ENCODE measurements around the gene BANF1.
A peak's percentile ranks its signal among the peaks of the same experiment; 100 is the strongest.
"Not testable (repeated sequence)": the region's sequence is repeated elsewhere in the genome, so short reads cannot be mapped to it uniquely, and the experiment has no call there.

The BANF1 gene

DNA sequence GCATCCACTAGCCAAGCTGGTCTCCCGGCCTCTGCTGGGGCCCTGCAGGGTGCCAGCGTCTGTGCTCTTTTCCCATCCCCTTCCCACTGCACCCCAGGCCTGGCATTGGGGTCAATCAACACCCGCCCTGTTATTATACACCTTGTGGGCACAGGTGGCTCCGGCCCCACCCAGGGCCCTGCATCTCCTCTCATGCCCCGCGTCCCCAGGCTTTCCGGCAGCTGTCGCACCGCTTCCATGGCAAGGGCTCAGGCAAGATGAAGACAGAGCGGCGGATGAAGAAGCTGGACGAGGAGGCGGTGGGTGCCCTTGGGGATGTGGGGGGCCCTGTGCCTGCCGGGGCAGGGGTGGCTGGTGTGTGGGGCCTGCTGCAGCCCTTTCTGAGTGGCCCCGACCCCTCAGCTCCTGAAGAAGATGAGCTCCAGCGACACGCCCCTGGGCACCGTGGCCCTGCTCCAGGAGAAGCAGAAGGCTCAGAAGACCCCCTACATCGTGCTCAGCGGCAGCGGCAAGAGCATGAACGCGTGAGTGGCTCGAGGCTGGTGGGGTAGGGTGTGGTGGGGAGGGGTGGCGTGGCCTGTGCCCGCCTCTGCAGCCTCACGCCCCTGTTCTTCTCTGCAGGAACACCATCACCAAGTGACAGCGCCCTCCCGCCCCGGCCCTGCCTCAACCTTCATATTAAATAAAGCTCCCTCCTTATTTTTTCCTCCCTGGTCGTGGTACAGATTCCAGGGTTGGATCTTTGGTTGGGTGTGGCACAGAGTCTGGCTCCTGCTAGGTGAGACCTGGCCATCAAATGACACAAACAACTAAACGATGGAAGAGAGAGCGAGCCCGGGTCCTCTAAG is 23.7 kb upstream of the BANF1 start:
- FAIRE-seq: no peak

GRCh38 chr11:65979261-65979759 is 23.0 kb upstream of the BANF1 start:
- FAIRE-seq (no peak), DNase-seq (ENCODE audit: low spot score) (no peak)

More for the DNA sequence above, 23.7 kb upstream of the BANF1 start:
- DNase-seq (ENCODE audit: low spot score): no peak

- FAIRE-seq (no peak), DNase-seq (ENCODE audit: low spot score) (no peak)
These were observed 21.1 kb upstream of the BANF1 start for GRCh38 chr11:65981101-65981740.

DNA sequence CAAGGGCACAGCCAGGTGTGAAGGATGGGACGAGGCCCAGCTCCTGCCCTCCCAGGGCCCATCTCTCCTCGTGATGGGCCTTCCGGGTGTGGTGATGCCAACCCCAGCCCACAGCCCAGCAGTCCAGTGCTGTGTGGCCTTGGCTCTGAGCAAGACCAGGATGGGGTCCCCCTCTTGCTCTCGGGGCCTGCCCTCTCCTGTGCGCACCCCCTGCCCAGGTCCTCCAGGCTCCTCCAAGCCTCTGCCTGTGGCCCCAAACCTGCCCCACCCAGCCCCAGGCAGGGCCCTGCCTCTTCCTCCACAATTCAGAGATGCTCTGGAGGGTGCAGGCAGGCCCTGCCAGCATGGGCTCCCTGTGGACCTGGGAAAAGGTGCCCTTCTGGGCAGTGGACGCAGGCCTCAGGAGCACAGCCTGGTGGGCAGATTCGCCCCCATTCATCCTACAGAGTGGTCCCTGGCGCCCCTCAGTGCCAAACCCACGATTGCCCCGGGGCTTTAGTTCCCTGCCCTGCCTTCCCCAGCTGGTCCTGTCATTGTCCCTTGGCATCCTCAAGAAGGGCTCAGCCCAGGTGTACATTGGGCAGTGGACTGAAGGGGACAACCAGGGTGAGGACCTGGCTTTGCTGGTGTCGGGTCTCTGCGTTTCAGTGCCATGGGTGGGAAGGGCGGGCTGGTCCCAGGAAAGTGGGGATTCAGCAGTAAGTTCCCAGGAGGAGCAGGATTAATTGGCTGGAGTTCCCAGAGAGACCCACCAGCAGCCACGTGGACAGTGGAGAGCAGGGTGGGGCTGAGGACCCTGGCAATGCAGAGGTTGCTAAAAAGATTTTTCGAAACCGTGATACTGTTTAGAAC is 20.1 kb upstream of the BANF1 start:
- no peak for DNase-seq (ENCODE audit: low spot score)
- FAIRE-seq: no peak

GRCh38 chr11:65982824-65983588 is 19.3 kb upstream of the BANF1 start:
- DNase-seq (ENCODE audit: low spot score): no peak
- no peak for FAIRE-seq

DNA sequence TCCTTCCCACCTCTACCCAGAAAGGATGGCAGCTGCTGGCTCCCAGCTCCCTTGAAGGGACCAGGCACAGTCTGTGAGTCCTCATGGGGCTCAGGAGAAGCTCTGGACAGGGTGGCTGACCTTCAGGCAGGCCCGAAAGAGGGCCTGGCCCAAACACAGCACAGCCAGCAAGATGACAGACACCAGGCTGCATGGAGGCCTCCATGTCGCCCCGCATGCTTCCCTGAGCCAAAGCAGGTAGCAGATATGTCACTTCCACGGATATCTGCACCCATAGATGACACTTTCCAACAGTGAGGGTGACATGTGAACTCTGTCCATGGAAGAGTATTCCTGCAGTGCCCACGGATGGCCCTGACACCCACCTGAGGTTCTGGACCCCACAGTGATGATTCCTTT is 18.7 kb upstream of the BANF1 start:
- no peak for DNase-seq (ENCODE audit: low spot score)
- FAIRE-seq: no peak

GRCh38 chr11:65987336-65987735 is 15.0 kb upstream of the BANF1 start:
- FAIRE-seq (no peak), DNase-seq (ENCODE audit: low spot score) (no peak)

DNA sequence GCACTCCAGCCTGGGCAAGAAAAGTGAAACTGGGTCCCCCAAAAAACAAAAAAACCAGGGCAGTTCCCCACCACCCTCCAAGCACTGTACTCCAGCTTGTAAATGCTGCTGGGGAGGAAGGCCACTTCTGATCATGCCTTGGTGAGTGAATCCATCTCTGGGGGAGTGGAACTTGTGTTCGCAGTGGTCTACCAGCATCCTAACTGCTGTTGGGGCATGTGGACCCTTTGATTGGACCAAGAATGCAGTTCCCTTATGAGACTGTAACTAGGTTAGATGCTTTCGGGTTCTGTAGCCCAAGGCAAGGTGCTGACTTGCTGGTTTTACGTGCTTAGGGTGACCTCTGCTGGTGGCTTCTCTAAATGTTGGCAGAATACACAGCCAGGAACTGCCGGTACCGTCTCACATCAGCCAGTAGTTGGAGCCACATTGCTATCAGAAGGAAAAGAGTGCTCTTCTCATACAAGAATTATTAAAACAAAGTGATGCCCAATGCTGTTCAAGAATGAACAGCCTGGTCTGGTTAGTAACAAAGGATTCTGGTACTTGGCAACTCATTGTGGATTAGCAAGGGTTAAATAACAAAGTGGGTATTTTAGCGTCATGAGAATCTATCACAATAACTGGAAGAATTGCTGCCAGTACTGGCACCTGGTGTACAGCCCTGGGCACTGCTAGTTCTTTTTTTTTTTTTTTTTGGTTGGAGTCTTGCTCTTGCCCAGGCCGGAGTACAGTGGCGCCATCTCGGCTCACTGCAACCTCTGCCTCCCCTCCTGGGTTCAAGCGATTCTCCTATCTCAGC is 13.3 kb upstream of the BANF1 start:
- FAIRE-seq (peak; percentile 93), DNase-seq (ENCODE audit: low spot score) (peak; percentile 85)

GRCh38 chr11:65992056-65992455 is 10.2 kb upstream of the BANF1 start:
- FAIRE-seq: no peak

DNA sequence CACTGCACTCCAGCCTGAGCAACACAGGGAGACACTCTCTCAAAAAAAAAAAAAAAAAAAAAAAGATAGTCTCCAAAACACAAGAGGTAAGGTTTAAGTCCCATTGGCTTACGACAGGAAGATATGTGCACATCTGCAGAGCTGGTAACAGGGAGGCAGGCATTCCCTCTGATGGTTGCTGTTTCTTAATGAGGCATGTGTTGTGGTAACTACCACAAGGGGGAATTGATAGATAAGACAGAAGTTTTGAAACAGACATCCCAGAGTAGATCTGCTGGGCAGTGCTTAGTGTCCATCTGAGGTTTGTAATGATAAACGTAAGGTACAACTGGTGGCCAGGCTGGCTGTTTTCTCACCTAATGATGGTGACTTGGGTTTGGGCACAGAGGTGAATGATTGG is 5.0 kb upstream of the BANF1 start:
- no peak for FAIRE-seq

More at GRCh38 chr11:65992056-65992455, 10.2 kb upstream of the BANF1 start:
- DNase-seq (ENCODE audit: low spot score): no peak

GRCh38 chr11:66002648-66003225 is 434 bp downstream of the BANF1 start:
- DNase-seq (ENCODE audit: low spot score): peak; percentile 74
- no peak for FAIRE-seq

More for the DNA sequence above, 5.0 kb upstream of the BANF1 start:
- no peak for DNase-seq (ENCODE audit: low spot score)

GRCh38 chr11:66003291-66003690 is 988 bp downstream of the BANF1 start:
- FAIRE-seq: no peak
- no peak for DNase-seq (ENCODE audit: low spot score)

- FAIRE-seq (no peak), DNase-seq (ENCODE audit: low spot score) (no peak)
These were observed 1.9 kb downstream of the BANF1 start for GRCh38 chr11:66004186-66004585.

- FAIRE-seq (no peak), DNase-seq (ENCODE audit: low spot score) (no peak)
These were observed 4.0 kb downstream of the BANF1 start for GRCh38 chr11:66006134-66006890.

DNA sequence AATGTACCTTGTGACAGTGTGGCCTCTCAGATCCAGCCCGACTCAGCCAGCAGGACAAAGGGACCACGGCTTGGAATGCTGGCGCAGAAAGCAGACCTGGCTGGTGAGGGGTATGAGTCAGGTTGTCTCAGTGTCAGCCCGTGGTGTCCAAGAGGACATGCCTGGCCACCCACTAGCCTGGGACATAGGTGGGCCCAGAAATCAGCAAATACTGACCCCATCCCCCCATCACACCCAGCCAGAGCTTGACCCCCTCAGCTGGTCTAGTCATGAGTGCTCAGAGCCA is 4.5 kb downstream of the BANF1 start:
- DNase-seq (ENCODE audit: low spot score) (no peak), FAIRE-seq (no peak)

DNA sequence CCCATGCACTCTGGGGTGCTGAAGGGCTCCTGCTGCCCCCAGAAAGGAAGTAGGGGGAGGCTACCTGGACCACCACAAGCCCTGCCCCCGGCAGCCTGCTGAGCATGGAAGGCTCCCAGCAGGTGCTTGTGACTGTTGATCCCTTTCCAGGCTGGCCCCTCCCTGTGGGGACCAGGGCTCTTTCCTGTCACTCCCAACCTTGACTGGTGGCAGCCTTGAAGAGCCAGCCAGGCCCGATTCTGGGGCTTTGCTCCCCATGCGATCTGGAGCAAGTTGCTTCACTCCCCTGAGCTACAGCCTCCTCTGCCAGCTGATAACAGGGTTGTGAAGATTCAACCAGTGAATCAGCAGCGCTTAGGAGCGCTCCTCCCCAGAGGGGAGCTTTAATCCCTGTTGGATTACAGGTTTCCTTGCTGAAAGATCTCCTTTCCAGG is 4.9 kb downstream of the BANF1 start:
- DNase-seq (ENCODE audit: low spot score) (no peak), FAIRE-seq (no peak)

DNA sequence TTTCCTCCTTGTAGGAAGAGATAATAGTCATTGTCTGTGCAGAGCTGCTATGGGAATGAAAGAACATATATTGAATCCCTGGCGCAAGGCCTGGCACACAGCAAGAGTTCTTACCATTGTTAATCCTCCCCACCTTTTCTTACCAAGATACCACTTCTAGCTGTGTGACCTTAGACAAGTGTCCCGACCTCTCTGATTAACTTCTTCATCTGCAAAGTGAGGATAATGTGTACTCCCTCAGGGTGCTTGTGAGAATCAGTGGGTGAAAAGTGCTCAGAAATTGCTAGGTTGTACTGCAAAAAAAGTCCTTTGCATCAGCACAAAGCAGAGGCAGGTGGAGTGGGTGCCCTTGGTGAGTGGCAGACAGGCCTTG is 5.8 kb downstream of the BANF1 start:
- no peak for DNase-seq (ENCODE audit: low spot score)
- no peak for FAIRE-seq

GRCh38 chr11:66008468-66009101 is 6.3 kb downstream of the BANF1 start:
- no peak for DNase-seq (ENCODE audit: low spot score)
- FAIRE-seq: no peak

GRCh38 chr11:66010036-66010435 is 7.7 kb downstream of the BANF1 start:
- not testable (repeated sequence) for DNase-seq (ENCODE audit: low spot score); FAIRE-seq

All from urothelium cell line (cell line).